ENCODE measurements around the gene TUBA4A. TPM values are rescaled to one million over a fixed set of nuclear protein-coding genes. Genes with fewer than 3 reads are reported as not detected.
"Not testable (repeated sequence)": the region's sequence is repeated elsewhere in the genome, so short reads cannot be mapped to it uniquely, and the experiment has no call there.

Gene TUBA4A
- total and polyA plus RNA-seq, 5 donors from 2014 or later, result 217 to 323 (median 261) TPM

- Mint-ChIP-seq H3K27ac (no peak overlapping the region), H3K4me1 (no peaks in the 10 kb centered on the region), H3K4me3 (no peak overlapping the region), H3K36me3 (no peaks in the 10 kb centered on the region), H3K9me3 (no peaks in the 10 kb centered on the region), H3K27me3 (peaks cover 17% of the 10 kb centered on the region)
- Histone ChIP-seq H3K4me3 (ENCODE audit: low read depth, low read length) (no peak overlapping the region), H3K4me1 (ENCODE audit: control insufficient read depth, insufficient read depth, low read length, poor library complexity, severe bottlenecking) (no peaks in the 10 kb centered on the region), H3K27me3 (ENCODE audit: control insufficient read depth, insufficient read depth, low read length) (no peaks in the 10 kb centered on the region), H3K36me3 (ENCODE audit: control insufficient read depth, insufficient read depth, low read length) (no peaks in the 10 kb centered on the region), H3K9me3 (ENCODE audit: control insufficient read depth in 2 of 2, low read length in 2 of 2) (no peaks in the 10 kb centered on the region), H3K27ac (ENCODE audit: insufficient read depth, low read length, poor library complexity, severe bottlenecking) (no peak overlapping the region)
- DNase-seq, result no peak
- no peak for ATAC-seq (ENCODE audit: low read depth in 2 of 2)
These were observed 16.3 kb upstream of the TUBA4A start for GRCh38 chr2:219270055-219270372.

- Histone ChIP-seq H3K9me3 (ENCODE audit: control insufficient read depth in 2 of 2, low read length in 2 of 2) (no peaks in the 10 kb centered on the region), H3K27ac (ENCODE audit: insufficient read depth, low read length, poor library complexity, severe bottlenecking) (no peak overlapping the region), H3K4me3 (ENCODE audit: low read depth, low read length) (no peak overlapping the region), H3K4me1 (ENCODE audit: control insufficient read depth, insufficient read depth, low read length, poor library complexity, severe bottlenecking) (no peaks in the 10 kb centered on the region), H3K27me3 (ENCODE audit: control insufficient read depth, insufficient read depth, low read length) (no peaks in the 10 kb centered on the region), H3K36me3 (ENCODE audit: control insufficient read depth, insufficient read depth, low read length) (no peaks in the 10 kb centered on the region)
- DNase-seq, result no peak
- Mint-ChIP-seq H3K27me3 (peaks cover 14% of the 10 kb centered on the region), H3K9me3 (no peaks in the 10 kb centered on the region), H3K27ac (peak overlapping the region in 1 of 3 donors; percentile 20), H3K4me1 (peaks cover 0 to 3% (median 0%) of the 10 kb centered on the region in 4 donors), H3K36me3 (no peaks in the 10 kb centered on the region), H3K4me3 (no peak overlapping the region)
- ATAC-seq (ENCODE audit: low read depth in 2 of 2), result no peak
These were observed 15.8 kb upstream of the TUBA4A start for GRCh38 chr2:219269362-219270054.

GRCh38 chr2:219268294-219268693, 14.6 kb upstream of the TUBA4A start:
- peaks cover 0 to 3% (median 0%) of the 10 kb centered on the region in 4 donors for H3K4me1 Mint-ChIP-seq
- Histone ChIP-seq H3K4me3 (ENCODE audit: low read depth, low read length) (no peak overlapping the region), H3K27me3 (ENCODE audit: control insufficient read depth, insufficient read depth, low read length) (no peaks in the 10 kb centered on the region), H3K9me3 (ENCODE audit: control insufficient read depth in 2 of 2, low read length in 2 of 2) (no peaks in the 10 kb centered on the region), H3K36me3 (ENCODE audit: control insufficient read depth, insufficient read depth, low read length) (no peaks in the 10 kb centered on the region), H3K4me1 (ENCODE audit: control insufficient read depth, insufficient read depth, low read length, poor library complexity, severe bottlenecking) (no peaks in the 10 kb centered on the region), H3K27ac (ENCODE audit: insufficient read depth, low read length, poor library complexity, severe bottlenecking) (no peak overlapping the region)
- H3K4me3 Mint-ChIP-seq, result no peak overlapping the region
- H3K27me3 Mint-ChIP-seq, result peaks cover 14% of the 10 kb centered on the region
- H3K9me3 Mint-ChIP-seq, result no peaks in the 10 kb centered on the region
- H3K36me3 Mint-ChIP-seq, result no peaks in the 10 kb centered on the region
- H3K27ac Mint-ChIP-seq, result no peak overlapping the region
- DNase-seq (no peak), ATAC-seq (ENCODE audit: low read depth in 2 of 2) (no peak)

GRCh38 chr2:219266886-219267285, 13.2 kb upstream of the TUBA4A start:
- no peaks in the 10 kb centered on the region for H3K27me3 ChIP-seq (ENCODE audit: control insufficient read depth, insufficient read depth, low read length)
- H3K36me3 ChIP-seq (ENCODE audit: control insufficient read depth, insufficient read depth, low read length), result no peaks in the 10 kb centered on the region
- no peak overlapping the region for H3K27ac ChIP-seq (ENCODE audit: insufficient read depth, low read length, poor library complexity, severe bottlenecking)
- Mint-ChIP-seq H3K36me3 (no peaks in the 10 kb centered on the region), H3K4me1 (peaks cover 0 to 3% (median 0%) of the 10 kb centered on the region in 4 donors), H3K27me3 (peaks cover 12% of the 10 kb centered on the region), H3K27ac (peak overlapping the region in 1 of 3 donors; percentile 43), H3K4me3 (no peak overlapping the region), H3K9me3 (no peaks in the 10 kb centered on the region)
- no peak overlapping the region for H3K4me3 ChIP-seq (ENCODE audit: low read depth, low read length)
- H3K4me1 ChIP-seq (ENCODE audit: control insufficient read depth, insufficient read depth, low read length, poor library complexity, severe bottlenecking), result no peaks in the 10 kb centered on the region
- DNase-seq (no peak), ATAC-seq (ENCODE audit: low read depth in 2 of 2) (no peak)
- H3K9me3 ChIP-seq (ENCODE audit: control insufficient read depth in 2 of 2, low read length in 2 of 2), result no peaks in the 10 kb centered on the region

- no peaks in the 10 kb centered on the region for H3K36me3 Mint-ChIP-seq
- H3K27ac Mint-ChIP-seq, result no peak overlapping the region
These were observed 12.5 kb upstream of the TUBA4A start for GRCh38 chr2:219266232-219266631.

GRCh38 chr2:219261024-219261855, 7.5 kb upstream of the TUBA4A start:
- peaks cover 0 to 1% (median 0%) of the 10 kb centered on the region in 7 donors for H3K9me3 Mint-ChIP-seq
- Histone ChIP-seq H3K9me3 (ENCODE audit: control insufficient read depth in 2 of 2, low read length in 2 of 2) (no peaks in the 10 kb centered on the region), H3K36me3 (ENCODE audit: control insufficient read depth, insufficient read depth, low read length) (no peaks in the 10 kb centered on the region), H3K4me3 (ENCODE audit: low read depth, low read length) (no peak overlapping the region), H3K27me3 (ENCODE audit: control insufficient read depth, insufficient read depth, low read length) (peaks cover 9% of the 10 kb centered on the region), H3K27ac (ENCODE audit: insufficient read depth, low read length, poor library complexity, severe bottlenecking) (no peak overlapping the region), H3K4me1 (ENCODE audit: control insufficient read depth, insufficient read depth, low read length, poor library complexity, severe bottlenecking) (no peaks in the 10 kb centered on the region)
- peak overlapping the region in 1 of 3 donors; percentile 44 for H3K27ac Mint-ChIP-seq
- H3K4me1 Mint-ChIP-seq, result peaks cover 0 to 3% (median 1%) of the 10 kb centered on the region in 4 donors
- H3K4me3 Mint-ChIP-seq, result no peak overlapping the region
- DNase-seq, result no peak
- no peak for ATAC-seq (ENCODE audit: low read depth in 2 of 2)
- H3K36me3 Mint-ChIP-seq, result no peaks in the 10 kb centered on the region
- H3K27me3 Mint-ChIP-seq, result peaks cover 8% of the 10 kb centered on the region

More at GRCh38 chr2:219266232-219266631, 12.5 kb upstream of the TUBA4A start:
- Mint-ChIP-seq H3K9me3 (no peaks in the 10 kb centered on the region), H3K4me1 (peaks cover 0 to 3% (median 0%) of the 10 kb centered on the region in 4 donors), H3K27me3 (peaks cover 11% of the 10 kb centered on the region), H3K4me3 (no peak overlapping the region)
- Histone ChIP-seq H3K9me3 (ENCODE audit: control insufficient read depth in 2 of 2, low read length in 2 of 2) (no peaks in the 10 kb centered on the region), H3K4me1 (ENCODE audit: control insufficient read depth, insufficient read depth, low read length, poor library complexity, severe bottlenecking) (no peaks in the 10 kb centered on the region), H3K27ac (ENCODE audit: insufficient read depth, low read length, poor library complexity, severe bottlenecking) (no peak overlapping the region), H3K4me3 (ENCODE audit: low read depth, low read length) (no peak overlapping the region), H3K27me3 (ENCODE audit: control insufficient read depth, insufficient read depth, low read length) (peaks cover 2% of the 10 kb centered on the region), H3K36me3 (ENCODE audit: control insufficient read depth, insufficient read depth, low read length) (no peaks in the 10 kb centered on the region)
- ATAC-seq (ENCODE audit: low read depth in 2 of 2) (no peak), DNase-seq (no peak)

- not testable (repeated sequence) for H3K27ac Mint-ChIP-seq; H3K4me3 ChIP-seq (ENCODE audit: low read depth, low read length); H3K36me3 ChIP-seq (ENCODE audit: control insufficient read depth, insufficient read depth, low read length); H3K4me1 ChIP-seq (ENCODE audit: control insufficient read depth, insufficient read depth, low read length, poor library complexity, severe bottlenecking); DNase-seq; ATAC-seq (ENCODE audit: low read depth in 2 of 2); H3K27ac ChIP-seq (ENCODE audit: insufficient read depth, low read length, poor library complexity, severe bottlenecking); H3K36me3 Mint-ChIP-seq; H3K9me3 Mint-ChIP-seq; H3K9me3 ChIP-seq (ENCODE audit: control insufficient read depth in 2 of 2, low read length in 2 of 2); H3K27me3 ChIP-seq (ENCODE audit: control insufficient read depth, insufficient read depth, low read length)
- Mint-ChIP-seq H3K4me3 (peak overlapping the region in 1 of 4 donors; percentile 56), H3K27me3 (peaks cover 11% of the 10 kb centered on the region), H3K4me1 (peaks cover 0 to 14% (median 7%) of the 10 kb centered on the region in 4 donors)
These were observed 5.2 kb upstream of the TUBA4A start for GRCh38 chr2:219258942-219259341.
